Raji (cell line): ENCODE results near the gene IL17RC.

Source experiments
- POLR2A ChIP-seq: IDR thresholded peaks from 2 replicates; pipeline ENCODE4 v1.6.1; 2011; ENCODE audit warnings: low read depth, low read length, control low read depth; ENCODE audit not compliant: insufficient read depth

The IL17RC gene, protein sequence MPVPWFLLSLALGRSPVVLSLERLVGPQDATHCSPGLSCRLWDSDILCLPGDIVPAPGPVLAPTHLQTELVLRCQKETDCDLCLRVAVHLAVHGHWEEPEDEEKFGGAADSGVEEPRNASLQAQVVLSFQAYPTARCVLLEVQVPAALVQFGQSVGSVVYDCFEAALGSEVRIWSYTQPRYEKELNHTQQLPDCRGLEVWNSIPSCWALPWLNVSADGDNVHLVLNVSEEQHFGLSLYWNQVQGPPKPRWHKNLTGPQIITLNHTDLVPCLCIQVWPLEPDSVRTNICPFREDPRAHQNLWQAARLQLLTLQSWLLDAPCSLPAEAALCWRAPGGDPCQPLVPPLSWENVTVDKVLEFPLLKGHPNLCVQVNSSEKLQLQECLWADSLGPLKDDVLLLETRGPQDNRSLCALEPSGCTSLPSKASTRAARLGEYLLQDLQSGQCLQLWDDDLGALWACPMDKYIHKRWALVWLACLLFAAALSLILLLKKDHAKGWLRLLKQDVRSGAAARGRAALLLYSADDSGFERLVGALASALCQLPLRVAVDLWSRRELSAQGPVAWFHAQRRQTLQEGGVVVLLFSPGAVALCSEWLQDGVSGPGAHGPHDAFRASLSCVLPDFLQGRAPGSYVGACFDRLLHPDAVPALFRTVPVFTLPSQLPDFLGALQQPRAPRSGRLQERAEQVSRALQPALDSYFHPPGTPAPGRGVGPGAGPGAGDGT

GRCh38 chr3:9916734-9917680 is at the start of gene IL17RC:
IL17RC (plus strand) TSS chr3:9917098; CDS start chr3:9917316, 218 bp downstream.
- TF ChIP-seq POLR2A, result no peak

- no peak for TF ChIP-seq POLR2A
Observed at GRCh38 chr3:9867106-9867505, 49.8 kb upstream of the IL17RC start.

DNA sequence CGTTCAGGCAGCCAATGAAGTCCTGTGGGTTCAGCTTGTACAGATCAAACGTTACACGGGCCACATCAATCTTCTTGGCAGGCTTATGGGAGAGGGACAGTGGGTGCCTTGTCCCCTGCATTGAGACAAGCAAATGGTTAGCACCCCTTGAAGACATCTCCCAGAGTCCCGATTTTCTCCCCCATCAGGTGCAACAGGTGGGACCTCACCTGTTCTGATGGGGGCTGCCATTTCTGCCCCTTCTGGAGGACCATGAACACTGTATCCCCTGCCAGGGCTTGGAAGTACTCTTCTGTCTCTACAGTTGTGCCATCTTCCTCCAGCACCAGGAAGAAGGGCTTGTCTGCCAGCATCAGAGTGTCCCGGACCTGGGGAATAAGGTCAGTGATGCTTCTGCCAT is 46.9 kb upstream of the IL17RC start:
- no peak for TF ChIP-seq POLR2A

GRCh38 chr3:9870978-9871377 is 45.9 kb upstream of the IL17RC start:
- no peak for TF ChIP-seq POLR2A

GRCh38 chr3:9875448-9875847 is 41.5 kb upstream of the IL17RC start:
- TF ChIP-seq POLR2A, result no peak

- TF ChIP-seq POLR2A, result no peak
Observed at GRCh38 chr3:9876991-9877390, 39.9 kb upstream of the IL17RC start.

- TF ChIP-seq POLR2A, result no peak
Observed at GRCh38 chr3:9878700-9879099, 38.2 kb upstream of the IL17RC start.

DNA sequence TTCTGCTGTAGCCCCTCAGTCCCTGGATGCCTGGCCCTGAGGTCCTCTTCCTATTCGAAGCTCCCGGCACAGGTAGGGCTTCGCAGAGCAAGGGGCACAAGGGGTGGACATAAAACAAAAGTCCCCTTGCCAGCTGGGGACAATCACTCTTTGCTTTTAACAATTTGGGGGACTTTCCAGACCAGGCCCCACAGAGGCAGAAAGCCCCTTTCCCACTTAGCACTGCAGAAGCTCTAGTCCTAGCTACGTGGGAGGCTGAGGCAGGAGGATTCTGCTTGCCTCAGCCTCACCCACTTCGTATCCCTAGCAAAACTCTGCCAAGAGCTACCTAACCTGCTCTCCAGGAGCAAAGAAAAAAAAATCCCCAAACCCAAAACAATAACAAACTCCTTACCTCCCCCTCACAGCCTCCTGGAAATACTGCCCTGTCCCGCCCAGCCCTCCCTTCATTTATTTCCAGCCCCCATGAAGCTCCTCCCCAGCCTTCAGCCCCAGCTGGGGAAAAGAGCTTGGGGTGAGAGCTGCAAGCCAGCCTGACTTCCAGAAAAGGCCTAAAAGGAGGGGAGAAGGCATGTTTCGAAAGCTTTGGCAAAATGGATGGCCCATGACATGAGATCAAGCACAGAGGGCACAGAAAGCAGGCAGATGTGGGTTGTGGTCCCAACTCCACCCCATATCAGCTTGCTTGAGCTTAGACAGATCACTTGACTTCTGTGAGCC is 36.9 kb upstream of the IL17RC start, which contains the start of gene CIDEC:
Gene CIDEC (minus strand): TSS at position 424 of the 720 bp plus-strand sequence. CDS start 1,767 bp downstream, outside the sequence.
- no peak for TF ChIP-seq POLR2A

GRCh38 chr3:9881441-9881840 is 35.5 kb upstream of the IL17RC start:
- no peak for TF ChIP-seq POLR2A

GRCh38 chr3:9883706-9884554 is 33.0 kb upstream of the IL17RC start:
- TF ChIP-seq POLR2A, result no peak

DNA sequence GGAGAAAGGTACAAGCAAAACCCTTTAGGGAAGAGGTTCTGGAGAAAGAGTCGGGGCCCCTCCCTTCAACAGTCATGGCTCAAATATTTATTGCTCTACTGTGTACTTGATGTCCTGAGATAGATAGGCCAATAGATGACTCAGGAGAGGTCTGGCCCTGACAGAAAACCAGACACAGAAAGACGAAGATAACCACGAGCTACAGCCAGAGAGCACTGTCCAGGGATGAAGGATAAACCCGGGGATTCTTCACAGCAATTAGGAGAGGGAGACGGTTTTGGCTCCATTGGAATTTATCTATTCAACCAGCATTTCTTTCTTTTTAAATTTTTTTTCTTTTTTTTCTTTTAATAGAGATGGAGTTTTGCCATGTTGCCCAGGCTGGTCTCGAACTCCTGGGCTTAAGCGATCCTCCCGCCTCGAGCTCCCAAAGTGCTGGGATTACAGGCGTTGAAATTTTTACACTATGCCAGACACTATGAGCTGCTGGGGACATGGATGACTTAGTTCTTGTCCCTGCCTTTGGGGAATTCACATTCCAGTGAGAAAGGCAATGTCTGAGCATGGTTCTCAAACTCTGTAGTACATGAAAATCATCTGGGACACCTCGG is 32.2 kb upstream of the IL17RC start:
- TF ChIP-seq POLR2A, result no peak

DNA sequence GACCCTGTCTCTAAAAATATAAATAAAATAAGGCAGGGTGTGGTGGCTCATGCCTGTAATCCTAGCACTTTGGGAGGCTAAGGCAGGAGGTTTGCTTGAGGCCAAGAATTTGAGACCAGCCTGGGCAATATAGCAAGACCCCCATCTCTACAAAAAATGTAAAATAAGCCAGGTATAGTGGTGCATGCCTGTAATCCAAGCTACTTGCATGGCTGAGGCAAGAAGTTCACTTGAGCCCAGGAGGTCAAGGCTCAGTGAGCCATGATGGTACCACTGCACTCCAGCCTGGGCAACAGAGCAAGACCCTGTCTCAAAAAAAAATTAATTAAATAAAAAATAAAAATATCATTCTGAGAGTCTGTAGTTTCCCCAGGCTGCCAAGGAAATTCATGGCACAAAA is 30.6 kb upstream of the IL17RC start:
- TF ChIP-seq POLR2A, result no peak

DNA sequence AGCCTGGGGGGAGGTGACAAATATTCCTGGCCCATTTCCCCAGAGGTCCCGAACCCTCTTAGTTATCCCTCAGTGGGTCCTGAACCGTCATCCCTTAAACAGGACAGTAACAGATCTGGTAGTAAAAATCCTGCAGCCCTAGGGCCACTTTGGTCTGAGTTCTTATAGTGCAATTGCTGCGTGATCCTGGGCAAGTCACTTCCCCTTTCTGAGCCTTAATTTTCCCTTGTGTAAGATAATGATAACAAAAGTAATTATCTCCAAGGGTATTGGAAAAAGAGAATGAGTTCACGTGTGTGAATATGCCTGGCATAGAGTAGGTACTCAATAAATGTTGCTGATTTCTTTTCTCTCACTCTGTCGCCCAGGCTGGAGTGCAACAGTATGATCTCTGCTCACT is 29.4 kb upstream of the IL17RC start:
- no peak for TF ChIP-seq POLR2A
